ENCODE data around the gene RPA3. TPM values are rescaled to one million over a fixed set of nuclear protein-coding genes. Genes with fewer than 3 reads are reported as not detected.

Gene RPA3
- total and polyA plus RNA-seq, 9 of the 15 experiments (the other 6 are each of a cell fraction or from before 2014, with no cell fraction given), result 68.5 to 265 (median 125) TPM

DNA sequence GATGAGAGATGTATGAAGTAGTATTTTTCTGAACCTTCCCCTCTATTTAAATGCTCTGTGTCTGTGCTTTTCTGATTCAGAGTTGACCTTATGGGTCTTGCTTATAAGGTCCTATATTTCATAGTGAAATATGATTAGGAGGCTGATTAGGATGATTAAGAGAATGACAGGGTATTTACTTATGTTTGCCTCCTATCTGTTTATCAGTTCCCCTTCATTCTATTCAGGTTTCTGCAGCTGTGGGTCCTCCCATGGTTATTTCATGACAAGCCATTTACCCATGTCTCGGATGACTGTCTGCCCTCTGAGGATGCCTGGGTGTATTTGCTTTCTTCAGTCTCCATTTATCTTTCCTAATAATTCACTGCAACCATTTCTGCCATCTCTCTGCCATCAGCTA, 16.9 kb downstream of the RPA3 start (continued):
- TF ChIP-seq, protein P1, sequence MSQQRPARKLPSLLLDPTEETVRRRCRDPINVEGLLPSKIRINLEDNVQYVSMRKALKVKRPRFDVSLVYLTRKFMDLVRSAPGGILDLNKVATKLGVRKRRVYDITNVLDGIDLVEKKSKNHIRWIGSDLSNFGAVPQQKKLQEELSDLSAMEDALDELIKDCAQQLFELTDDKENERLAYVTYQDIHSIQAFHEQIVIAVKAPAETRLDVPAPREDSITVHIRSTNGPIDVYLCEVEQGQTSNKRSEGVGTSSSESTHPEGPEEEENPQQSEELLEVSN (IDR thresholded peaks at IDR 0.05; ENCODE audit: borderline replicate concordance in 1 of 2, extremely low read depth in 1 of 2, insufficient read depth in 1 of 2, insufficient read length in 1 of 2, low read depth in 1 of 2, low read length in 1 of 2, poor library complexity in 1 of 2, severe bottlenecking in 1 of 2), result no peak
- TF ChIP-seq EP400 (IDR thresholded peaks at IDR 0.05) (no peak), MLLT1 (IDR thresholded peaks at IDR 0.05) (no peak), TEAD4 (IDR thresholded peaks at IDR 0.05; ENCODE audit: low read length) (no peak), TEAD4 (CRISPR knock-in tag; IDR thresholded peaks at IDR 0.05; ENCODE audit: borderline replicate concordance) (no peak)

DNA sequence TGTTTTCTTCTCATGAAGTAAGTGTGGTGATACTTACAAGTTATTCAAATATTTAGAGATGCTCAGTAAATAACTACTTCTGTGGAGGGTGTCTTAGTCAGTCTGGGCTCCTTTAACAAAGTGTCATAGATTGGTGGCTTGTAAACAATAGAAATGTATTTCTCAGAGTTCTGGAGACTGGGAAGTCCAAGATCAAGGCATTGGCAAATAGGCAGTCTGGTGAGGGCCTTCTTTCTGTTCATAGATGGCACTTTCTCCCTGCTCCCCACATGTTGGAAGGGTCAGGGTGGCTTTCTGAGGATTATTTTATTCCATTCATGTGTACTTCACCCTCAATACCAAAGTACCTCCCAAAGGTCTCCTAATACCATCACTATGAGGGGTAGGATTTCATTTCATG, 18.4 kb downstream of the RPA3 start:
- in situ Hi-C loops (cut with MboI), result no loop called here
- TF ChIP-seq TCF3 (CRISPR knock-in tag; IDR thresholded peaks at IDR 0.05), result no peak
- no peak for TF ChIP-seq HNRNPUL1 (IDR thresholded peaks at IDR 0.05; ENCODE audit: low read length)
- no peak for TF ChIP-seq PTTG1 (tag; IDR thresholded peaks at IDR 0.05; ENCODE audit: low read depth)
- TF ChIP-seq ZNF551 (CRISPR knock-in tag; IDR thresholded peaks at IDR 0.05), result no peak
- no peak for TF ChIP-seq ATF7 (IDR thresholded peaks at IDR 0.05)
- no peak for TF ChIP-seq THRA (IDR thresholded peaks at IDR 0.05)
- no peak for TF ChIP-seq ZNF124 (CRISPR knock-in tag; IDR thresholded peaks at IDR 0.05)
- no peak for TF ChIP-seq ZNF217 (CRISPR knock-in tag; IDR thresholded peaks at IDR 0.05)
- TF ChIP-seq E2F1 (CRISPR knock-in tag; IDR thresholded peaks at IDR 0.05), result no peak
- TF ChIP-seq HBP1 (CRISPR knock-in tag; IDR thresholded peaks at IDR 0.05), result no peak

More for the DNA sequence above, 18.4 kb downstream of the RPA3 start:
- no TSS peak for BruUV-seq (replicated peaks)
- H3K9me1 ChIP-seq (ENCODE audit: control insufficient read depth, insufficient read depth, low read length), result no peaks in the 10 kb centered on the region
- no peaks in the 10 kb centered on the region for H4K20me1 ChIP-seq (replicated peaks; ENCODE audit: control insufficient read depth, insufficient read depth, low read length)
- CTCF ChIA-PET (ENCODE audit: low intra/inter-chr PET ratio), result no interaction called here
- ATAC-seq (no peak), DNase-seq (ENCODE audit: extremely low read depth in 1 of 4, low spot score in 3 of 4) (no peak), FAIRE-seq (no peak)
- intact Hi-C loops (cut with micrococcal nuclease), result no loop called here
- no peaks in the 10 kb centered on the region for H3K36me3 ChIP-seq (ENCODE audit: control insufficient read depth, insufficient read depth, low read length)
- H3K4me2 ChIP-seq (ENCODE audit: insufficient read depth, low read length), result no peak overlapping the region
- H3K9me3 ChIP-seq (replicated peaks; ENCODE audit: control insufficient read depth, insufficient read depth, low read depth, low read length), result no peaks in the 10 kb centered on the region
- H3K4me1 ChIP-seq (replicated peaks in 1 of 2; ENCODE audit: control insufficient read depth in 2 of 2, insufficient read depth in 2 of 2, low read length in 2 of 2), result no peaks in the 10 kb centered on the region
- H2AFZ ChIP-seq (ENCODE audit: low read depth, low read length), result no peak overlapping the region
- POLR2A ChIA-PET, result interaction anchor here (0.5 kb wide), 1 partner anchor 60 kb away, joined by 3 read pairs; the partner anchor contains the start of gene UMAD1
- no peaks in the 10 kb centered on the region for H3K27me3 ChIP-seq (ENCODE audit: control insufficient read depth in 2 of 2, insufficient read depth in 2 of 2, low read length in 2 of 2)
- H3K9ac ChIP-seq (ENCODE audit: insufficient read depth in 1 of 2, low read depth in 2 of 2, low read length in 2 of 2), result no peak overlapping the region
- H3K79me2 ChIP-seq (ENCODE audit: control insufficient read depth, insufficient read depth, low read length), result no peaks in the 10 kb centered on the region
- no peak overlapping the region for H3K27ac ChIP-seq (ENCODE audit: extremely low read depth, low read depth, low read length)
- H3K4me3 ChIP-seq, result no peak overlapping the region
